HL-60 (cell line): ENCODE measurements around the gene CHI3L2.

Experiments used
- DNase-seq, 2 experiments: peaks; one replicate each; pipeline ENCODE4 v3.0.0-alpha.2; 2010 to 2020; ENCODE audit warnings: low read depth in 1 of 2, low spot score in 1 of 2
- H3K27ac ChIP-seq: fragments of 250-450 bp; sonication (Bioruptor Pico); replicated peaks from 2 replicates; pipeline ENCODE4 v1.5.1; 2020; ENCODE audit warnings: mild to moderate bottlenecking, moderate library complexity
- H3K27me3 ChIP-seq: fragments of 250-450 bp; sonication (Bioruptor Pico); 2 replicates; pipeline ENCODE4 v1.5.1; 2021; ENCODE audit warnings: mild to moderate bottlenecking, moderate library complexity; ENCODE audit not compliant: insufficient read depth, poor library complexity, severe bottlenecking
- H3K4me3 ChIP-seq: replicated peaks from 2 replicates; pipeline ENCODE4 v1.5.1; 2011; ENCODE audit warnings: mild to moderate bottlenecking, control low read depth, low read length; ENCODE audit not compliant: insufficient read depth
- CTCF ChIP-seq: IDR thresholded peaks from one replicate; pipeline ENCODE4 v1.5.1; 2011; ENCODE audit warnings: low read length, control low read depth, inconsistent platforms; ENCODE audit not compliant: insufficient read depth
- GABPA ChIP-seq: IDR thresholded peaks from 2 replicates; pipeline ENCODE4 v1.6.1; 2012; ENCODE audit warnings: low read depth
- POLR2AphosphoS5 ChIP-seq: IDR thresholded peaks from 2 replicates; pipeline ENCODE4 v1.6.1; 2012; ENCODE audit warnings: low read depth
- REST ChIP-seq: IDR thresholded peaks from 2 replicates; pipeline ENCODE4 v1.6.1; 2012; ENCODE audit warnings: low read depth; ENCODE audit not compliant: insufficient replicate concordance
- SPI1 ChIP-seq: IDR thresholded peaks from 2 replicates; pipeline ENCODE4 v1.6.1; 2012; ENCODE audit warnings: low read depth, mild to moderate bottlenecking, borderline replicate concordance

Gene CHI3L2

GRCh38 chr1:111199881-111200801, 27.4 kb upstream of the CHI3L2 start, which contains the start of gene DENND2D:
Gene DENND2D, minus strand, starts transcription at chr1:111200646. Its CDS starts 187 bp downstream, at chr1:111200459.
- Histone ChIP-seq H3K27ac (peak within 1 kb of the TSS; percentile 67), H3K4me3 (no peak within 1 kb of the TSS), H3K27me3 (no peaks in the 10 kb centered on the region)
- DNase-seq: peak; percentile 73 to 81
- TF ChIP-seq SPI1: peak; percentile 49; the same call in 1 of the 2 replicates
- TF ChIP-seq CTCF: no peak

GRCh38 chr1:111200802-111201161, 26.7 kb upstream of the CHI3L2 start:
- H3K4me3 ChIP-seq: no peak overlapping the region
- DNase-seq: no peak
- no peaks in the 10 kb centered on the region for H3K27me3 ChIP-seq
- H3K27ac ChIP-seq: peak overlapping the region; percentile 67
- TF ChIP-seq SPI1: no peak
- no peak for TF ChIP-seq GABPA
- no peak for TF ChIP-seq POLR2AphosphoS5
- no peak for TF ChIP-seq REST
- TF ChIP-seq CTCF: no peak

GRCh38 chr1:111201275-111202090, 26.0 kb upstream of the CHI3L2 start:
- no peaks in the 10 kb centered on the region for H3K27me3 ChIP-seq
- peak; percentile 35 to 75 for DNase-seq
- H3K27ac ChIP-seq: peak overlapping the region; percentile 11; the same call in 1 of the 2 replicates
- no peak overlapping the region for H3K4me3 ChIP-seq
- TF ChIP-seq SPI1 (no peak), CTCF (no peak), POLR2AphosphoS5 (0 out of 2 replicates have a peak, but pooled peaks have one; percentile 7)

- Histone ChIP-seq H3K27me3 (no peaks in the 10 kb centered on the region), H3K4me3 (no peak overlapping the region), H3K27ac (peak overlapping the region; percentile 94; the same call in 1 of the 2 replicates)
- no peak for TF ChIP-seq GABPA
- no peak for TF ChIP-seq SPI1
- no peak for TF ChIP-seq CTCF
- TF ChIP-seq REST: no peak
- no peak for TF ChIP-seq POLR2AphosphoS5
- DNase-seq: no peak
Observed at GRCh38 chr1:111202366-111202706, 25.2 kb upstream of the CHI3L2 start.
